ENCODE data around the gene HMGXB3. TPM values are rescaled to one million over a fixed set of nuclear protein-coding genes. Genes with fewer than 3 reads are reported as not detected.

The HMGXB3 gene
- total RNA-seq, 1 donor from 2014 or later: 44.4 TPM

DNA sequence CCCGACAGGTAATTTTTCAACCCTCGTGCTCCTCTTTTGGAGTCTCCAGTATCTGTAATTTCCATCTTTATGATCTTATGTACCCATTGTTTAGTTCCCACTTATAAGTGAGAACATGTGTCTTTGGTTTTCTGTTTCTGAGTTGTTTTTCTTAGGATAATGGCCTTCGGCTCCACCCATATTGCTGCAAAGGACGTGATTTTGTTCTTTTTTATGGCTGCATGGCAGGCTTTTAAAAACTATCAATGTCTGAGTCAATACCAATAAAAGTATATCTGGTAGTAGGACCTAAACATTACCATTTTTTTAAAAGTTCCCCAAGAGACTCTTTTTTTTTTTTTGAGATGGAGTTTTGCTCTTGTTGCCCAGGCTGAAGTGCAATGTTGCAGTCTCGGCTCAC lies 43.9 kb upstream of the HMGXB3 start:
- TF ChIP-seq, protein P1, sequence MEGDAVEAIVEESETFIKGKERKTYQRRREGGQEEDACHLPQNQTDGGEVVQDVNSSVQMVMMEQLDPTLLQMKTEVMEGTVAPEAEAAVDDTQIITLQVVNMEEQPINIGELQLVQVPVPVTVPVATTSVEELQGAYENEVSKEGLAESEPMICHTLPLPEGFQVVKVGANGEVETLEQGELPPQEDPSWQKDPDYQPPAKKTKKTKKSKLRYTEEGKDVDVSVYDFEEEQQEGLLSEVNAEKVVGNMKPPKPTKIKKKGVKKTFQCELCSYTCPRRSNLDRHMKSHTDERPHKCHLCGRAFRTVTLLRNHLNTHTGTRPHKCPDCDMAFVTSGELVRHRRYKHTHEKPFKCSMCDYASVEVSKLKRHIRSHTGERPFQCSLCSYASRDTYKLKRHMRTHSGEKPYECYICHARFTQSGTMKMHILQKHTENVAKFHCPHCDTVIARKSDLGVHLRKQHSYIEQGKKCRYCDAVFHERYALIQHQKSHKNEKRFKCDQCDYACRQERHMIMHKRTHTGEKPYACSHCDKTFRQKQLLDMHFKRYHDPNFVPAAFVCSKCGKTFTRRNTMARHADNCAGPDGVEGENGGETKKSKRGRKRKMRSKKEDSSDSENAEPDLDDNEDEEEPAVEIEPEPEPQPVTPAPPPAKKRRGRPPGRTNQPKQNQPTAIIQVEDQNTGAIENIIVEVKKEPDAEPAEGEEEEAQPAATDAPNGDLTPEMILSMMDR (conservative IDR thresholded peaks at IDR 0.05): no peak
- Mint-ChIP-seq H3K4me3 (no peak overlapping the region), H3K9me3 (no peaks in the 10 kb centered on the region), H3K27me3 (ENCODE audit: low read depth) (no peaks in the 10 kb centered on the region), H3K36me3 (ENCODE audit: low read depth) (no peaks in the 10 kb centered on the region), H3K4me1 (peaks cover 19% of the 10 kb centered on the region), H3K27ac (ENCODE audit: unreplicated experiment) (no peak overlapping the region)
- no peak for DNase-seq (ENCODE audit: low read depth, low spot score)

DNA sequence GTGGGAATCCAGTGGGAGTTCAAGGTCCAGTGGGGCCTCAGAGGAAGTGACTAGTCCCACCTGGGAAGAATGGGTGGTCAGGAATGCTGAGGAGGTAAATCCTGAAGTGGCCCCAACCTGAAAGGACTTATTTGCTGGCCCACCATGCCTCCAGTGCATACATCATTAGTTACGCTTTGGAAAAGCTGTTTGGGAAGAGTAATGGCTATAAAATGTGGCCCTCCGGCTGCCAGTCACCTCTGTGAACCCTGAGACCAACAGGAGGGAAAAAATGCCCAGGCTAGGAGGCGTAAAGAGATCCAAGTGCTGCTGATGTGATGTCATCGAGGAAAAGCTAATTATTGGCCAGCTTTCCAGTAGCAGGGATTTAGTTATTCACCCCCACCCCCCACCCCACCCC lies 42.7 kb upstream of the HMGXB3 start:
- Mint-ChIP-seq H3K27me3 (ENCODE audit: low read depth) (no peaks in the 10 kb centered on the region), H3K36me3 (ENCODE audit: low read depth) (no peaks in the 10 kb centered on the region), H3K4me1 (peaks cover 29% of the 10 kb centered on the region), H3K9me3 (no peaks in the 10 kb centered on the region), H3K4me3 (no peak overlapping the region), H3K27ac (ENCODE audit: unreplicated experiment) (no peak overlapping the region)
- DNase-seq (ENCODE audit: low read depth, low spot score): no peak
- TF ChIP-seq, protein P1 (conservative IDR thresholded peaks at IDR 0.05): no peak

DNA sequence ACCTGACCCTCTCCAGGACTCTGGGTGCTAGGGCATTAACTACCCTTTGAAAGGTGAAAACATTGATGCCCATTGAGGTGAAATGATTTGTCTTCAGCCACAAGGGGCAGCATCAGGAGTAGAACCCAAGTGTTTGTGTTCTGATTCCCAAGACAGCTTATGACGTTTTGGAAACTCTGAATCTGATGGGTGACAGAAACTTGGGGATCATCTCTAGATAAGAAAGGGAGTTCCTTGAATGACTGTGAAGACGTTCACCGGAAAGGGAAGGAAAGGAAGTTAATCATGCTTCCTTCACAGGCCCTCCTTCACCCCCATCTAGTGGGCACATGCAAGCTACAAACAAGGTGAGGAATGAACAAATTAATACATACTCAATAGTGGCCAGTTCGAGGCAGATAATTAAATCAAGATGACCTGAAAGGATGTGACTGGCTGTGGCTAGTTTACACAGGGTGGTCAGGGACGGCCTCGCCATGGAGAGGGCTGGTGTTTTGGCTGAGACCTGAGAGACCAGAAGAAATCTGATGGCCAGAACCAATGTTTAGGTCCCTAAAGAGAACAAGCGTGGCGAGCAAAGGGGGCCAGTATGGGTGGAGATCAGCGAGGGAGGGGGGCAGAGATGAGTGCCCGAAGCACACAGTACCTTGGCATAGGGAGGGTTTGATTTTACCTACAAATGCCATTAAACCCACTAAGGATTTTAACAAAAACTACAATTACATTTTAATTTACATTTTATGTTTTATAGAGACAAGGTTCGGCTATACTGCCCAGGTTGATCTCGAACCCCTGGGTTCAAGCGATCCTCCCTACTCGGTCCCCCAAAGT lies 40.9 kb upstream of the HMGXB3 start:
- TF ChIP-seq, protein P1 (conservative IDR thresholded peaks at IDR 0.05): peak; percentile 58
- H3K27me3 Mint-ChIP-seq (ENCODE audit: low read depth): no peaks in the 10 kb centered on the region
- DNase-seq (ENCODE audit: low read depth, low spot score): no peak
- peak overlapping the region; percentile 63 for H3K27ac Mint-ChIP-seq (ENCODE audit: unreplicated experiment)
- H3K9me3 Mint-ChIP-seq: no peaks in the 10 kb centered on the region
- no peaks in the 10 kb centered on the region for H3K36me3 Mint-ChIP-seq (ENCODE audit: low read depth)
- peaks cover 29% of the 10 kb centered on the region for H3K4me1 Mint-ChIP-seq
- H3K4me3 Mint-ChIP-seq: peak overlapping the region; percentile 89

DNA sequence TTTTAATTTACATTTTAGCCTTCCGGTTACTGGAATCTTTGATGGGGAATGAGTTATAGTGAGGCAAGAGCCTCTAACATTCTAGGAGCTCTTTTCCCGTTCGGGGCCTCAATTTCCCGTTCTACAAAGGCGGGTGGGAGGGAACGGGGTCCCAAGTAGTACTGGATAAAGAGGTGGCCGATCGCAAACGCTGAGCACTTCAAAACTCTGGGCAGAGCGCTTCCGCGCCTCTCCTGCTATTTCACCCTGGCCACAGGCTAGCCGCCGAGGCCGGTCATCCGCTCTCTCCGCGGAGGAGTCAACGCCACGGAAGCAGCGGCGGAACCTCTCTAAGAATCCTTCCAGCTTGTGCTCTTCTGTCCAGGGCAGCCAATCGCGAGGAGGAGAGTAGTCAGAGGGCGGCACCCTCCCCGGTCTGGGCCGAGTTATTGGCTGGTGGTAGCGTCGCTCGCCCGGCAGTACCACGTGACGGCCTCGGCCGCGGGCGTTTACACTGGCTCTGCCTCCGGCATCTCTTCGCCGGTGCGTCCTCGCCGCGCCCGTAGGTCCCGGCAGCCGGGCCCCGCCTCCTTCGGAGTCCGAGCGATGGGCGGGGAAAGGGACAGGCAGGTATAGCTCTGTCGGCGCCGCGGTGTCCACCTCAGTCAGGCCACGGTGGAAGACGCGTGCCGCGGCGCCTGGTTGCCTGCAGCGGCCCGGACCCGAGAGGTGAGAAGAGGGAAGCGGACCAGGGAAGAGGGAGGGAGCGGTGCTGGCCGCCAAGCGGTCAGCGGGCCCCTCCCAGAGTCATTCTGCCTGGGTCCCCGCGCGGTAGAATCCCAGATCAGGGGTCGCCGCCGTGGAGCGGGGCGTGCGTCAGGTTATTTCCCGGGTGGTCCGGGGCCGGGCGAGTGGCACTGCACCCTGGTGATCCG lies 40.0 kb upstream of the HMGXB3 start, which contains the start of gene SLC26A2:
Gene SLC26A2 (plus strand): TSS at position 487 of the 914 bp plus-strand sequence. CDS start 16,895 bp downstream, outside the sequence.
- Mint-ChIP-seq H3K4me1 (peaks cover 29% of the 10 kb centered on the region), H3K4me3 (peak within 1 kb of the TSS; percentile 89), H3K9me3 (no peaks in the 10 kb centered on the region), H3K36me3 (ENCODE audit: low read depth) (no peaks in the 10 kb centered on the region), H3K27ac (ENCODE audit: unreplicated experiment) (peak within 1 kb of the TSS; percentile 97), H3K27me3 (ENCODE audit: low read depth) (no peaks in the 10 kb centered on the region)
- TF ChIP-seq, protein P1 (conservative IDR thresholded peaks at IDR 0.05): peak; percentile 14
- peak; percentile 87 for DNase-seq (ENCODE audit: low read depth, low spot score)

DNA sequence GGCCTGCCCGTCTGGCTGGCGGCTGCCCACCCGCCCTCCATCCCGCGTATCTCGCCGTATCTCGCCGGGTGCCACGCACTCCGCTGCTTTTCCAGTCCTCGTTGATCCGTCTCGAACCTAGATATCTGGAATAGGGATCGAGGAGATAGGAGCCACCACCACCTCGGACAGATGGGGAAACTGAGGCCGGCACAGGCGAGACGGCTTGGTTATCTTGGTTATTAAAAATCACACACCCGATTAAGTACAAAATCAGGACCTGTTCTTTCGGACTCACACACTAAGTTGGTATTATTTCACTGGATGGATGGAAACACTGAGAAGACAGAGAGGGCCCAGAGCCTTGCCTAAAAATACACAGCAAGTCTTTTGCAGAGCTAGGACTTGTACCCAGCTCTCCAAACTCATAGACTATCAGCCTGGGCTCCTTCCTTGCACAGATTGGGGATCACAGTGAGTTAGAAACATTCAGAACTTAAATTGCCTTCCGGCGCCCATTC lies 39.3 kb upstream of the HMGXB3 start:
- Mint-ChIP-seq H3K9me3 (no peaks in the 10 kb centered on the region), H3K27ac (ENCODE audit: unreplicated experiment) (no peak overlapping the region), H3K4me1 (peaks cover 29% of the 10 kb centered on the region), H3K36me3 (ENCODE audit: low read depth) (no peaks in the 10 kb centered on the region), H3K4me3 (peak overlapping the region; percentile 88), H3K27me3 (ENCODE audit: low read depth) (no peaks in the 10 kb centered on the region)
- DNase-seq (ENCODE audit: low read depth, low spot score): no peak
- TF ChIP-seq, protein P1 (conservative IDR thresholded peaks at IDR 0.05): no peak

Data from neural crest cell (in vitro differentiated cells).